ENCODE measurements around the gene LPO. TPM values are rescaled to one million over a fixed set of nuclear protein-coding genes. Genes with fewer than 3 reads are reported as not detected.
A peak's percentile ranks its signal among the peaks of the same experiment; 100 is the strongest.

LPO gene
- total RNA-seq, result not detected in 2 replicates

- H3K36me3 Mint-ChIP-seq (ENCODE audit: low read depth), result no peaks in the 10 kb centered on the region
- DNase-seq, result no peak
- peaks cover 61% of the 10 kb centered on the region for H3K27me3 Mint-ChIP-seq
- H3K27ac Mint-ChIP-seq, result no peak within 1 kb of the TSS
- H3K9me3 Mint-ChIP-seq, result no peaks in the 10 kb centered on the region
- H3K4me3 Mint-ChIP-seq, result no peak within 1 kb of the TSS
- no peaks in the 10 kb centered on the region for H3K4me1 Mint-ChIP-seq
- intact Hi-C loops (cut with micrococcal nuclease), result no loop called here
These were observed at the start of gene LPO for GRCh38 chr17:58238147-58238634. Gene LPO, plus strand, starts transcription at chr17:58238584. Its CDS starts 4,396 bp downstream, at chr17:58242980.

- H3K27ac Mint-ChIP-seq, result no peak overlapping the region
- H3K9me3 Mint-ChIP-seq, result no peaks in the 10 kb centered on the region
- peaks cover 12% of the 10 kb centered on the region for H3K27me3 Mint-ChIP-seq
- H3K4me1 Mint-ChIP-seq, result peaks cover 3% of the 10 kb centered on the region
- no peaks in the 10 kb centered on the region for H3K36me3 Mint-ChIP-seq (ENCODE audit: low read depth)
- no peak for DNase-seq
- intact Hi-C loops (cut with micrococcal nuclease), result no loop called here
- no peak overlapping the region for H3K4me3 Mint-ChIP-seq
These were observed 48.8 kb upstream of the LPO start for GRCh38 chr17:58189436-58190146.

- intact Hi-C loops (cut with micrococcal nuclease), result no loop called here
- Mint-ChIP-seq H3K9me3 (no peaks in the 10 kb centered on the region), H3K36me3 (ENCODE audit: low read depth) (no peaks in the 10 kb centered on the region), H3K27ac (no peak overlapping the region), H3K4me1 (no peaks in the 10 kb centered on the region), H3K27me3 (peaks cover 13% of the 10 kb centered on the region), H3K4me3 (no peak overlapping the region)
- no peak for DNase-seq
These were observed 47.0 kb upstream of the LPO start for GRCh38 chr17:58191241-58191896.

- Mint-ChIP-seq H3K4me1 (no peaks in the 10 kb centered on the region), H3K27ac (no peak within 1 kb of the TSS)
These were observed 45.8 kb upstream of the LPO start, which contains the start of gene EPX for GRCh38 chr17:58192612-58193011. Gene EPX, plus strand, starts transcription at chr17:58192726. Its CDS starts 121 bp downstream, at chr17:58192847.

GRCh38 chr17:58193641-58194255 lies 44.6 kb upstream of the LPO start:
- no peaks in the 10 kb centered on the region for H3K9me3 Mint-ChIP-seq
- H3K27me3 Mint-ChIP-seq, result peaks cover 9% of the 10 kb centered on the region
- no peak overlapping the region for H3K27ac Mint-ChIP-seq
- H3K4me1 Mint-ChIP-seq, result no peaks in the 10 kb centered on the region
- H3K36me3 Mint-ChIP-seq (ENCODE audit: low read depth), result no peaks in the 10 kb centered on the region
- no peak for DNase-seq
- H3K4me3 Mint-ChIP-seq, result no peak overlapping the region
- intact Hi-C loops (cut with micrococcal nuclease), result no loop called here

More at GRCh38 chr17:58192612-58193011, 45.8 kb upstream of the LPO start, which contains the start of gene EPX:
- H3K4me3 Mint-ChIP-seq, result no peak within 1 kb of the TSS
- H3K9me3 Mint-ChIP-seq, result no peaks in the 10 kb centered on the region
- peaks cover 12% of the 10 kb centered on the region for H3K27me3 Mint-ChIP-seq
- no peak for DNase-seq
- H3K36me3 Mint-ChIP-seq (ENCODE audit: low read depth), result no peaks in the 10 kb centered on the region
- intact Hi-C loops (cut with micrococcal nuclease), result no loop called here

- Mint-ChIP-seq H3K27ac (peak overlapping the region; percentile 17), H3K27me3 (peaks cover 10% of the 10 kb centered on the region), H3K4me3 (no peak overlapping the region), H3K9me3 (no peaks in the 10 kb centered on the region), H3K36me3 (ENCODE audit: low read depth) (no peaks in the 10 kb centered on the region), H3K4me1 (peaks cover 2% of the 10 kb centered on the region)
- DNase-seq, result no peak
- intact Hi-C loops (cut with micrococcal nuclease), result no loop called here
These were observed 42.8 kb upstream of the LPO start for GRCh38 chr17:58195518-58196123.

- Mint-ChIP-seq H3K36me3 (ENCODE audit: low read depth) (no peaks in the 10 kb centered on the region), H3K27me3 (peaks cover 6% of the 10 kb centered on the region), H3K27ac (no peak overlapping the region), H3K9me3 (no peaks in the 10 kb centered on the region), H3K4me3 (no peak overlapping the region), H3K4me1 (peaks cover 2% of the 10 kb centered on the region)
- DNase-seq, result no peak
- intact Hi-C loops (cut with micrococcal nuclease), result no loop called here
These were observed 41.8 kb upstream of the LPO start for GRCh38 chr17:58196610-58197009.

GRCh38 chr17:58200024-58200633 lies 38.3 kb upstream of the LPO start:
- no peak overlapping the region for H3K27ac Mint-ChIP-seq
- intact Hi-C loops (cut with micrococcal nuclease), result loop anchor here (2.0 kb wide), 1 partner anchor 247 kb away; no protein-coding TSS in a partner anchor
- peaks cover 2% of the 10 kb centered on the region for H3K4me1 Mint-ChIP-seq
- H3K27me3 Mint-ChIP-seq, result peaks cover 6% of the 10 kb centered on the region
- H3K9me3 Mint-ChIP-seq, result no peaks in the 10 kb centered on the region
- H3K4me3 Mint-ChIP-seq, result no peak overlapping the region
- no peaks in the 10 kb centered on the region for H3K36me3 Mint-ChIP-seq (ENCODE audit: low read depth)
- DNase-seq, result peak; percentile 86

GRCh38 chr17:58202859-58203258 lies 35.5 kb upstream of the LPO start:
- Mint-ChIP-seq H3K27me3 (peaks cover 3% of the 10 kb centered on the region), H3K36me3 (ENCODE audit: low read depth) (no peaks in the 10 kb centered on the region), H3K4me1 (peaks cover 2% of the 10 kb centered on the region), H3K9me3 (no peaks in the 10 kb centered on the region), H3K27ac (no peak overlapping the region), H3K4me3 (no peak overlapping the region)
- no peak for DNase-seq
- intact Hi-C loops (cut with micrococcal nuclease), result no loop called here

- peaks cover 5% of the 10 kb centered on the region for H3K36me3 Mint-ChIP-seq (ENCODE audit: low read depth)
- no peak overlapping the region for H3K27ac Mint-ChIP-seq
- no peak overlapping the region for H3K4me3 Mint-ChIP-seq
- H3K27me3 Mint-ChIP-seq, result peaks cover 3% of the 10 kb centered on the region
- intact Hi-C loops (cut with micrococcal nuclease), result no loop called here
- H3K9me3 Mint-ChIP-seq, result no peaks in the 10 kb centered on the region
- peaks cover 2% of the 10 kb centered on the region for H3K4me1 Mint-ChIP-seq
- no peak for DNase-seq
These were observed 33.6 kb upstream of the LPO start for GRCh38 chr17:58204796-58205195.

GRCh38 chr17:58205936-58206335 lies 32.4 kb upstream of the LPO start:
- Mint-ChIP-seq H3K27ac (no peak overlapping the region), H3K4me3 (no peak overlapping the region), H3K27me3 (no peaks in the 10 kb centered on the region), H3K36me3 (ENCODE audit: low read depth) (peaks cover 12% of the 10 kb centered on the region), H3K9me3 (no peaks in the 10 kb centered on the region), H3K4me1 (peaks cover 2% of the 10 kb centered on the region)
- intact Hi-C loops (cut with micrococcal nuclease), result no loop called here
- no peak for DNase-seq

- DNase-seq, result no peak
- Mint-ChIP-seq H3K4me1 (peaks cover 4% of the 10 kb centered on the region), H3K27ac (no peak overlapping the region), H3K27me3 (no peaks in the 10 kb centered on the region), H3K36me3 (ENCODE audit: low read depth) (peaks cover 17% of the 10 kb centered on the region), H3K9me3 (no peaks in the 10 kb centered on the region), H3K4me3 (no peak overlapping the region)
- intact Hi-C loops (cut with micrococcal nuclease), result no loop called here
These were observed 30.9 kb upstream of the LPO start for GRCh38 chr17:58207451-58207850.

- Mint-ChIP-seq H3K27me3 (no peaks in the 10 kb centered on the region), H3K27ac (no peak overlapping the region), H3K9me3 (no peaks in the 10 kb centered on the region), H3K36me3 (ENCODE audit: low read depth) (peaks cover 19% of the 10 kb centered on the region), H3K4me3 (no peak overlapping the region), H3K4me1 (peaks cover 4% of the 10 kb centered on the region)
- DNase-seq, result no peak
- intact Hi-C loops (cut with micrococcal nuclease), result no loop called here
These were observed 30.0 kb upstream of the LPO start for GRCh38 chr17:58208344-58208743.
